A673 (cell line): Measurements from ENCODE around the gene PDGFRB. TPM values are rescaled to one million over a fixed set of nuclear protein-coding genes. Genes with fewer than 3 reads are reported as not detected.
A peak's percentile ranks its signal among the peaks of the same experiment; 100 is the strongest.

Experiments
- BruUV-seq: library from RNA; stranded (reverse); fragments of 400-500 nt; replicated peaks from 2 replicates; lab custom pipeline; 2021; lab: Mats Ljungman, UMichigan
- CTCF ChIA-PET: fragments of 300-600 bp; sonication (Branson Sonifier 250); formaldehyde crosslinking; loops from one replicate; lab custom pipeline; 2022; ENCODE audit warnings: antibody characterized with exemption; lab: Charles Lee
- POLR2A ChIA-PET: fragments of 300-600 bp; sonication (Branson Sonifier 250); formaldehyde crosslinking; loops from one replicate; lab custom pipeline; 2022; ENCODE audit warnings: antibody characterized with exemption; ENCODE audit not compliant: low non-redundant PET; lab: Charles Lee
- DNase-seq: peaks from one replicate; pipeline ENCODE4 v3.0.0-alpha.2; 2015; ENCODE audit warnings: low spot score
- H3K27ac ChIP-seq: fragments of 200-600 bp; sonication (generic); 2 replicates; pipeline ENCODE4 v1.5.1; 2016; ENCODE audit warnings: mixed run types, low read depth, mild to moderate bottlenecking, mixed read lengths, antibody characterized with exemption, low read length; ENCODE audit not compliant: poor library complexity, severe bottlenecking
- H3K27me3 ChIP-seq: fragments of 200-600 bp; sonication (generic); replicated peaks from 2 replicates; pipeline ENCODE4 v1.6.1; 2017; ENCODE audit warnings: mixed run types, low read depth, mild to moderate bottlenecking, mixed read lengths, antibody characterized with exemption, low read length; ENCODE audit not compliant: insufficient read depth, poor library complexity
- H3K36me3 ChIP-seq: fragments of 200-600 bp; sonication (generic); 2 replicates; pipeline ENCODE4 v1.6.1; 2016; ENCODE audit warnings: mixed run types, mild to moderate bottlenecking, mixed read lengths, antibody characterized with exemption, low read length; ENCODE audit not compliant: insufficient read depth, poor library complexity, severe bottlenecking
- H3K4me1 ChIP-seq: fragments of 200-600 bp; sonication (generic); 2 replicates; pipeline ENCODE4 v1.6.1; 2017; ENCODE audit warnings: mixed run types, mild to moderate bottlenecking, mixed read lengths, antibody characterized with exemption, low read length; ENCODE audit not compliant: insufficient read depth, poor library complexity, severe bottlenecking
- H3K4me3 ChIP-seq: fragments of 200-600 bp; sonication (generic); 2 replicates; pipeline ENCODE4 v1.5.1; 2016; ENCODE audit warnings: low read depth, mixed run types, mild to moderate bottlenecking, mixed read lengths, low read length; ENCODE audit not compliant: poor library complexity, severe bottlenecking
- H3K9me3 ChIP-seq: fragments of 200-600 bp; sonication (generic); 2 replicates; pipeline ENCODE4 v1.6.1; 2016; ENCODE audit warnings: mixed run types, low read depth, mild to moderate bottlenecking, mixed read lengths, antibody characterized with exemption, low read length; ENCODE audit not compliant: poor library complexity, severe bottlenecking
- CTCF ChIP-seq: fragments of 300-800, 200-600 bp; sonication (generic); conservative IDR thresholded peaks from 2 replicates; pipeline ENCODE4 v1.5.1; 2017; ENCODE audit warnings: low read depth, mild to moderate bottlenecking, antibody characterized with exemption, low read length, moderate library complexity, mixed read lengths
- EZH2 ChIP-seq: fragments of 200-600 bp; sonication (generic); IDR thresholded peaks from 2 replicates; pipeline ENCODE4 v1.6.1; 2017; ENCODE audit warnings: borderline replicate concordance, low read depth, mild to moderate bottlenecking, mixed read lengths, antibody characterized with exemption, low read length; ENCODE audit not compliant: poor library complexity, severe bottlenecking
- intact Hi-C: fragments of 100-400 bp; cut with micrococcal nuclease; formaldehyde crosslinking; loops from one replicate; pipeline ENCODE4 v1.10.0; 2022; ENCODE audit not compliant: unreplicated experiment
- total RNA-seq: library from RNA; stranded (reverse); gene quantifications from 2 replicates; pipeline ENCODE4 v1.2.3, GENCODE V29; 2021

Gene PDGFRB
- total RNA-seq, 1 experiment from 2014 or later = 25.9 TPM

GRCh38 chr5:150168864-150169263, 13.2 kb upstream of the PDGFRB start:
- no peak overlapping the region for H3K4me3 ChIP-seq
- intact Hi-C loops = loop anchor here (10.0 kb wide), 1 partner anchor 266 kb away; no protein-coding TSS in a partner anchor
- H3K27ac ChIP-seq = no peak overlapping the region
- CTCF ChIA-PET = no interaction called here
- TF ChIP-seq CTCF = no peak
- TF ChIP-seq EZH2 = no peak
- H3K9me3 ChIP-seq = no peaks in the 10 kb centered on the region
- H3K27me3 ChIP-seq = no peaks in the 10 kb centered on the region
- POLR2A ChIA-PET = no interaction called here
- no peak for DNase-seq
- H3K4me1 ChIP-seq = peaks cover 7% of the 10 kb centered on the region
- no peaks in the 10 kb centered on the region for H3K36me3 ChIP-seq
- no TSS peak for BruUV-seq

GRCh38 chr5:150167908-150168307, 12.3 kb upstream of the PDGFRB start:
- BruUV-seq = no TSS peak
- H3K4me1 ChIP-seq = peaks cover 7% of the 10 kb centered on the region
- no peaks in the 10 kb centered on the region for H3K27me3 ChIP-seq

GRCh38 chr5:150167512-150167850, 11.8 kb upstream of the PDGFRB start:
- Histone ChIP-seq H3K27ac (no peak overlapping the region), H3K27me3 (no peaks in the 10 kb centered on the region), H3K4me3 (no peak overlapping the region), H3K9me3 (no peaks in the 10 kb centered on the region), H3K4me1 (peaks cover 7% of the 10 kb centered on the region), H3K36me3 (no peaks in the 10 kb centered on the region)
- no peak for TF ChIP-seq CTCF
- no peak for TF ChIP-seq EZH2
- intact Hi-C loops = loop anchor here (10.0 kb wide), 1 partner anchor 267 kb away; no protein-coding TSS in a partner anchor
- no peak for DNase-seq
- ChIA-PET POLR2A (no interaction called here), CTCF (interaction anchor here (0.6 kb wide), 1 partner anchor 804 kb away, joined by 5 read pairs; no protein-coding TSS in a partner anchor)
- no TSS peak for BruUV-seq

More at GRCh38 chr5:150167908-150168307, 12.3 kb upstream of the PDGFRB start:
- no peaks in the 10 kb centered on the region for H3K9me3 ChIP-seq
- no peak for DNase-seq
- intact Hi-C loops = loop anchor here (10.0 kb wide), 1 partner anchor 267 kb away; no protein-coding TSS in a partner anchor
- no peaks in the 10 kb centered on the region for H3K36me3 ChIP-seq
- H3K27ac ChIP-seq = no peak overlapping the region
- TF ChIP-seq EZH2 (no peak), CTCF (peak; percentile 31; the same call in 1 of the 2 replicates)
- no peak overlapping the region for H3K4me3 ChIP-seq
- CTCF ChIA-PET = no interaction called here
- POLR2A ChIA-PET = no interaction called here
